Retinal pigment epithelial cell (primary cell): Measurements from ENCODE around the gene AGAP1.

Source experiments
- DNase-seq: peaks from one replicate; pipeline ENCODE4 v3.0.0-alpha.2; 2010; ENCODE audit warnings: low read depth
- H3K4me3 ChIP-seq: 2 replicates; pipeline ENCODE4 v1.5.1; 2011; ENCODE audit warnings: mild to moderate bottlenecking, low read length, control low read depth, moderate library complexity
- TF ChIP-seq, protein P1 (sequence below): conservative IDR thresholded peaks from 2 replicates; pipeline ENCODE4 v1.5.1; 2011; ENCODE audit warnings: low read depth, low read length, control low read depth, inconsistent platforms

The AGAP1 gene

GRCh38 chr2:236155406-236155805 lies 661.6 kb downstream of the AGAP1 start:
- H3K4me3 ChIP-seq, result no peak overlapping the region
- TF ChIP-seq, protein P1, sequence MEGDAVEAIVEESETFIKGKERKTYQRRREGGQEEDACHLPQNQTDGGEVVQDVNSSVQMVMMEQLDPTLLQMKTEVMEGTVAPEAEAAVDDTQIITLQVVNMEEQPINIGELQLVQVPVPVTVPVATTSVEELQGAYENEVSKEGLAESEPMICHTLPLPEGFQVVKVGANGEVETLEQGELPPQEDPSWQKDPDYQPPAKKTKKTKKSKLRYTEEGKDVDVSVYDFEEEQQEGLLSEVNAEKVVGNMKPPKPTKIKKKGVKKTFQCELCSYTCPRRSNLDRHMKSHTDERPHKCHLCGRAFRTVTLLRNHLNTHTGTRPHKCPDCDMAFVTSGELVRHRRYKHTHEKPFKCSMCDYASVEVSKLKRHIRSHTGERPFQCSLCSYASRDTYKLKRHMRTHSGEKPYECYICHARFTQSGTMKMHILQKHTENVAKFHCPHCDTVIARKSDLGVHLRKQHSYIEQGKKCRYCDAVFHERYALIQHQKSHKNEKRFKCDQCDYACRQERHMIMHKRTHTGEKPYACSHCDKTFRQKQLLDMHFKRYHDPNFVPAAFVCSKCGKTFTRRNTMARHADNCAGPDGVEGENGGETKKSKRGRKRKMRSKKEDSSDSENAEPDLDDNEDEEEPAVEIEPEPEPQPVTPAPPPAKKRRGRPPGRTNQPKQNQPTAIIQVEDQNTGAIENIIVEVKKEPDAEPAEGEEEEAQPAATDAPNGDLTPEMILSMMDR, result no peak
- no peak for DNase-seq

GRCh38 chr2:236156095-236156859 lies 662.4 kb downstream of the AGAP1 start:
- no peak for DNase-seq
- no peak overlapping the region for H3K4me3 ChIP-seq
- TF ChIP-seq, protein P1, result no peak

GRCh38 chr2:236156860-236157194 lies 663.0 kb downstream of the AGAP1 start:
- TF ChIP-seq, protein P1, result no peak
- no peak overlapping the region for H3K4me3 ChIP-seq
- no peak for DNase-seq

- TF ChIP-seq, protein P1, result no peak
Observed at GRCh38 chr2:236157366-236157765, 663.5 kb downstream of the AGAP1 start.

GRCh38 chr2:236157815-236158498 lies 664.1 kb downstream of the AGAP1 start:
- no peak overlapping the region for H3K4me3 ChIP-seq
- no peak for DNase-seq
- TF ChIP-seq, protein P1, result no peak

More at GRCh38 chr2:236157366-236157765, 663.5 kb downstream of the AGAP1 start:
- no peak for DNase-seq
- no peak overlapping the region for H3K4me3 ChIP-seq

DNA sequence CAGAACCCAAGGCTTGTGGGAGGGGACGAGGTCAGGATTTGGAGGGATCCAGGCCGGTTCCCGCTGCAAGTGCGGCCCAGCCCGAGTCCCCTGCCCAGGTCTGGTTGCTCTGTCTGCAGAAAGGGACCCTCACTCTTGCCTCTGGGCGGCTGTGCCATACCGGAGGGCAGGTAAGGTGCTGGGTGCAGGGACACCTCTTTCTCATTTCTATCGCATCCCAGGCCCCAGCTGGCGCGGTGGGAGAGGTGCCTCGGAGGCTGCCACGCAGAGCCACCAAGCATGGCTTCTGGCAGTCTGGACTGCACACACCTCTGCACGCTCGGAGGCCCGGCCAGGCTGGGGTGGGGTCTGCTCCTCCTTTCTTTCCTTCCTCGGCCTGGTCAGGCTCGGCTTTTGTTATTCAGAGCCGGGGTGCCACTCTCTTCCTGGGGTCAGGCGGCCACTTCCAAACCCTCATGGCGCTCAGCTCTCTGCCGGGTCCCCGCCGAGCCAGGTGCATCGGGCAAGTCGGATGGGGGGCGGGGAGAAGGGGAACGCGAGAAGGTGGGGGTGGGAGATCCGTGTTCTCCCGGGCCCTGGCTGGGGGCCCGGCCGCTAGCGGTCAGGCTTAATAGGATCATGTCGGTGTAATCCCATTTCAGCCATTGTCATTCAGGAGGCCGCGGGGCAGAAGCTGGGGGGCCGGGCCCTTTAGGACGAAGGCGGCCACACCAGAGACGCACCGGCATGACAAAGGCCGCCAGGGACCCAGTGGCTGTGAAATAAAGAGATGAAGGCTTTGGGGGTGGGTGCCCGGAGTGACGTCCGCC lies 665.3 kb downstream of the AGAP1 start:
- no peak for DNase-seq
- no peak overlapping the region for H3K4me3 ChIP-seq
- TF ChIP-seq, protein P1, result no peak
